WTC11 (cell line): ENCODE measurements around the gene GPR158. TPM values are rescaled to one million over a fixed set of nuclear protein-coding genes. Genes with fewer than 3 reads are reported as not detected.

Experiments
- ATAC-seq: fragments of 200-7000 bp; cut with Tn5 transposase; 2 replicates; pipeline ENCODE4 v1.10.0; 2021; ENCODE audit warnings: mild to moderate bottlenecking, moderate library complexity
- CTCF ChIA-PET: fragments of 300-600 bp; sonication (Branson Sonifier 250); formaldehyde crosslinking; loops from one replicate; lab custom pipeline; 2021; ENCODE audit warnings: antibody characterized with exemption; lab: Charles Lee
- POLR2A ChIA-PET: fragments of 350-600 bp; sonication (Branson Sonifier 250); formaldehyde crosslinking; loops from one replicate; lab custom pipeline; 2021; ENCODE audit warnings: antibody characterized with exemption; lab: Charles Lee
- DNase-seq: peaks from one replicate; pipeline ENCODE4 v3.0.0; 2021; ENCODE audit warnings: low spot score
- H3K27ac Mint-ChIP-seq: 2 replicates; pipeline ENCODE4 v1.8.0; 2021; ENCODE audit warnings: mixed read lengths
- H3K27me3 Mint-ChIP-seq: 2 replicates; pipeline ENCODE4 v1.8.0; 2021; ENCODE audit warnings: low read depth, mild to moderate bottlenecking, moderate library complexity, mixed read lengths
- H3K36me3 Mint-ChIP-seq: 2 replicates; pipeline ENCODE4 v1.8.0; 2021; ENCODE audit warnings: mixed read lengths
- H3K4me1 Mint-ChIP-seq: 2 replicates; pipeline ENCODE4 v1.8.0; 2022; ENCODE audit warnings: mixed read lengths
- H3K4me3 Mint-ChIP-seq: 2 replicates; pipeline ENCODE4 v1.8.0; 2021; ENCODE audit warnings: mild to moderate bottlenecking, moderate library complexity, mixed read lengths
- H3K9me3 Mint-ChIP-seq: 2 replicates; pipeline ENCODE4 v1.8.0; 2021; ENCODE audit warnings: mixed read lengths
- ATF1 ChIP-seq: sonication (generic); formaldehyde crosslinking; IDR thresholded peaks from 2 replicates; pipeline ENCODE4 v1.8.1; 2023; ENCODE audit warnings: mild to moderate bottlenecking, moderate library complexity, missing genetic modification reagents
- ATF3 ChIP-seq: sonication (generic); formaldehyde crosslinking; conservative IDR thresholded peaks from 2 replicates; pipeline ENCODE4 v1.8.1; 2022; ENCODE audit warnings: mild to moderate bottlenecking, missing genetic modification reagents
- CDX4 ChIP-seq: fragments of 250-450 bp; sonication (Bioruptor Pico); IDR thresholded peaks from 2 replicates; pipeline ENCODE4 v1.9.0; 2021; ENCODE audit warnings: moderate library complexity, mild to moderate bottlenecking, inconsistent platforms, borderline replicate concordance
- E2F1 ChIP-seq: sonication (generic); formaldehyde crosslinking; IDR thresholded peaks from 2 replicates; pipeline ENCODE4 v1.8.0; 2022; ENCODE audit warnings: mild to moderate bottlenecking, missing genetic modification reagents
- GRHL2 ChIP-seq: fragments of 250-450 bp; sonication (Bioruptor Pico); IDR thresholded peaks from 2 replicates; pipeline ENCODE4 v1.8.0; 2022; ENCODE audit warnings: mild to moderate bottlenecking, moderate library complexity; ENCODE audit not compliant: insufficient replicate concordance, severe bottlenecking
- HMGXB4 ChIP-seq: sonication (generic); formaldehyde crosslinking; IDR thresholded peaks from 2 replicates; pipeline ENCODE4 v1.8.1; 2023; ENCODE audit warnings: mild to moderate bottlenecking, moderate library complexity, missing genetic modification reagents
- IRF2 ChIP-seq: sonication (generic); formaldehyde crosslinking; IDR thresholded peaks from 2 replicates; pipeline ENCODE4 v1.8.0; 2022; ENCODE audit warnings: low read depth, missing genetic modification reagents, borderline replicate concordance
- MLX ChIP-seq: sonication (generic); formaldehyde crosslinking; IDR thresholded peaks from 2 replicates; pipeline ENCODE4 v1.8.1; 2023; ENCODE audit warnings: mild to moderate bottlenecking, missing genetic modification reagents, moderate library complexity
- MXD4 ChIP-seq: fragments of 250-450 bp; sonication (Bioruptor Pico); IDR thresholded peaks from 2 replicates; pipeline ENCODE4 v1.8.0; 2021; ENCODE audit warnings: mild to moderate bottlenecking, moderate library complexity, borderline replicate concordance
- NFATC4 ChIP-seq: fragments of 250-450 bp; sonication (Bioruptor Pico); IDR thresholded peaks from 2 replicates; pipeline ENCODE4 v1.9.0; 2021; ENCODE audit warnings: mild to moderate bottlenecking
- NR1H2 ChIP-seq: sonication (generic); formaldehyde crosslinking; IDR thresholded peaks from 2 replicates; pipeline ENCODE4 v1.9.0; 2021; ENCODE audit warnings: mild to moderate bottlenecking, moderate library complexity, missing genetic modification reagents
- PRDM15 ChIP-seq: sonication (generic); formaldehyde crosslinking; IDR thresholded peaks from 2 replicates; pipeline ENCODE4 v1.8.0; 2022; ENCODE audit warnings: missing genetic modification reagents
- PREB ChIP-seq: sonication (generic); formaldehyde crosslinking; IDR thresholded peaks from 2 replicates; pipeline ENCODE4 v1.8.1; 2022; ENCODE audit warnings: mild to moderate bottlenecking, missing genetic modification reagents, moderate library complexity, borderline replicate concordance
- SOX15 ChIP-seq: fragments of 250-450 bp; sonication (Bioruptor Pico); IDR thresholded peaks from 2 replicates; pipeline ENCODE4 v1.9.0; 2021; ENCODE audit warnings: mild to moderate bottlenecking
- TP53 ChIP-seq: sonication (generic); formaldehyde crosslinking; IDR thresholded peaks from 2 replicates; pipeline ENCODE4 v1.8.1; 2023; ENCODE audit warnings: mild to moderate bottlenecking, missing genetic modification reagents
- USF2 ChIP-seq: sonication (generic); formaldehyde crosslinking; IDR thresholded peaks from 2 replicates; pipeline ENCODE4 v1.8.1; 2023; ENCODE audit warnings: mild to moderate bottlenecking, missing genetic modification reagents, moderate library complexity
- ZMAT4 ChIP-seq: fragments of 250-450 bp; sonication (Bioruptor Pico); IDR thresholded peaks from 2 replicates; pipeline ENCODE4 v1.9.0; 2021; ENCODE audit warnings: mild to moderate bottlenecking
- ZNF219 ChIP-seq: sonication (generic); formaldehyde crosslinking; IDR thresholded peaks from 2 replicates; pipeline ENCODE4 v1.8.0; 2023; ENCODE audit warnings: missing genetic modification reagents, mild to moderate bottlenecking, borderline replicate concordance
- ZNF416 ChIP-seq: fragments of 250-450 bp; sonication (Bioruptor Pico); IDR thresholded peaks from 2 replicates; pipeline ENCODE4 v1.9.0; 2021; ENCODE audit warnings: mild to moderate bottlenecking, inconsistent platforms
- ZNF423 ChIP-seq: fragments of 250-450 bp; sonication (Bioruptor Pico); IDR thresholded peaks from 2 replicates; pipeline ENCODE4 v2.1.2; 2022; ENCODE audit warnings: mild to moderate bottlenecking, moderate library complexity
- ZSCAN18 ChIP-seq: fragments of 250-450 bp; sonication (Bioruptor Pico); IDR thresholded peaks from 2 replicates; pipeline ENCODE4 v2.1.2; 2022; ENCODE audit warnings: mild to moderate bottlenecking, moderate library complexity
- total RNA-seq: library from RNA; stranded (reverse); gene quantifications from 3 replicates; pipeline ENCODE4 v1.2.3, GENCODE V29; 2021

Gene GPR158
- total RNA-seq, 1 experiment from 2014 or later, result 0.63 TPM

- POLR2A ChIA-PET, result no interaction called here
- ATAC-seq, result no peak
- Mint-ChIP-seq H3K4me3 (no peak overlapping the region), H3K9me3 (no peaks in the 10 kb centered on the region)
- TF ChIP-seq ZSCAN18 (no peak), ZNF219 (CRISPR knock-in tag) (no peak), MLX (CRISPR knock-in tag) (no peak), USF2 (CRISPR knock-in tag) (no peak)
- TF ChIP-seq, all 79 proteins: peak for 0
- H3K27ac Mint-ChIP-seq, result no peak overlapping the region
- CTCF ChIA-PET, result no interaction called here
- DNase-seq, result no peak
- peaks cover 50% of the 10 kb centered on the region for H3K27me3 Mint-ChIP-seq
- peaks cover 11% of the 10 kb centered on the region for H3K4me1 Mint-ChIP-seq
- no peaks in the 10 kb centered on the region for H3K36me3 Mint-ChIP-seq
Measured at GRCh38 chr10:25178411-25178810, 3.6 kb downstream of the GPR158 start.

GRCh38 chr10:25180801-25181200 is 6.0 kb downstream of the GPR158 start:
- ChIA-PET POLR2A (no interaction called here), CTCF (no interaction called here)
- ATAC-seq, result no peak
- Mint-ChIP-seq H3K36me3 (no peaks in the 10 kb centered on the region), H3K4me3 (no peak overlapping the region), H3K9me3 (no peaks in the 10 kb centered on the region), H3K4me1 (peaks cover 7% of the 10 kb centered on the region), H3K27ac (no peak overlapping the region), H3K27me3 (peaks cover 27% of the 10 kb centered on the region)
- DNase-seq, result no peak
- TF ChIP-seq TP53 (CRISPR knock-in tag) (no peak), CDX4 (no peak), PREB (no peak), ZNF423 (CRISPR knock-in tag) (no peak), E2F1 (CRISPR knock-in tag) (no peak), NFATC4 (CRISPR knock-in tag) (no peak), ZNF416 (CRISPR knock-in tag) (no peak), PRDM15 (no peak), SOX15 (CRISPR knock-in tag) (no peak), ATF1 (CRISPR knock-in tag) (no peak), MXD4 (CRISPR knock-in tag) (no peak), GRHL2 (CRISPR knock-in tag) (no peak), IRF2 (CRISPR knock-in tag) (no peak), NR1H2 (CRISPR knock-in tag) (no peak), ZMAT4 (no peak), HMGXB4 (no peak), ATF3 (CRISPR knock-in tag) (no peak)
